GM11168 (cell line): ENCODE measurements around the gene EHD3.

ENCODE experiments used
- in situ Hi-C: fragments of 300-500 bp; cut with MboI; formaldehyde crosslinking; loops from one replicate; pipeline ENCODE4 v1.12.0; 2022; ENCODE audit warnings: low sequenced_read_pairs; ENCODE audit not compliant: unreplicated experiment

The EHD3 gene

DNA sequence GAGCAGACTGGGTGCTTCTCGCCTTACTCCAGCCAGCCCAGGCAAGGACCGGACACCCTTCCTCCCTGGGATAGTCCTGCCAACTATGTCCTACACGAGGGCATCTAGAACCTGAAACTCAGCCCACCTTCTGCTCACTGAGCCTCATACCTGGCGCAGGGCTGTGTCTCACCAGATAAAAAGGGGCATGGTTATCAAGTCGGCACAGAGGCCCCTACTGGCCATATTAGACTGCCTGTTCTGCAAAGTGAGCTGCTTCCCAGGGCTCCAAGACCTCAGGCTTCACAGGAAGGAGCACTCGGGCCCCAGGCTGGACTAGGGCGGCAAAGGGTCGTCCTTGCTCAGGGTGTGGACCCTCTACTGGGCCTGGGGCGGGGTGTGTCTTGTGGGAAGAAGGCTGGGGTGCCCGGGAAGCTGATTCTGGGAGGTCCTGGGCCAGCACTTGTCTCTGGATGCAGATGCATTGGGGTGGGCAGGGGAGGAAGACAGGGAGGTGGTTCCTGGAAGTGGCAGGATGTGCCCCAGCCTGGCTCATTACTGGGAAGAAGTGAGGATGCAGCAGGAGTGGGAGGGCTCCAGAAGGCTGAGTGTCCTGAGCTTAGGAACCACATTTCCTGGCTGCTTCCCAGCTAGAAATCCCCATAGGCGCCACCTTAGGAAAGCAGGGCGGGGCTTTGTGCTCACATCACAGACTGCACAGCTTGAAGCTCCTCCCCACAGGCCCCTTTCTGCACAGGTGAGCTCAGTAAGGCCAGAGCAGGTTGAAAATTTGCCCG is 19.6 kb downstream of the EHD3 start:
- in situ Hi-C loops, result no loop called here

GRCh38 chr2:31254237-31255203 is 20.6 kb downstream of the EHD3 start:
- in situ Hi-C loops, result no loop called here

GRCh38 chr2:31255911-31256571 is 22.1 kb downstream of the EHD3 start:
- in situ Hi-C loops, result no loop called here

- in situ Hi-C loops, result no loop called here
Measured at GRCh38 chr2:31256611-31257382, 22.8 kb downstream of the EHD3 start.

GRCh38 chr2:31258351-31258750 is 24.4 kb downstream of the EHD3 start:
- in situ Hi-C loops, result no loop called here

GRCh38 chr2:31259075-31259474 is 25.1 kb downstream of the EHD3 start:
- in situ Hi-C loops, result no loop called here

DNA sequence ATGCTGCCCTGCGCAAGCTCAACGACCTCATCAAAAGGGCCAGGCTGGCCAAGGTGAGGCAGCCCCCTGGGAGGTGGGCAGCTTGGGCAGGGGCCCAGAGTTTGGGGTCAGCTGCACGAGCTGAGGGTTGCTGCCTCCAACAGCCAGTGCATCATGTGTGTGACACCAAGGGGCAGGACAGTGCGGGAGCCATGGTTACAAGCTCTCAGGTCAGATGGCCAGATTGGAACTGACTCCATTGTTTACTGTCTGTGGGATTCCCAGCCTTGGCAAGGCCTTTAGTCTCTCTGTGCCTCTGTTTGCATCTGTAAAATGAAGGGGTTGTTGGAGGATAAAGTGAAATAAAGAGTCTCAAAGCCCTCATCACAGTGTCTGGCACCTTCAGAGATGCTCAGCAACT is 26.9 kb downstream of the EHD3 start:
- in situ Hi-C loops, result no loop called here

- in situ Hi-C loops, result no loop called here
Measured at GRCh38 chr2:31263636-31264190, 29.8 kb downstream of the EHD3 start.

DNA sequence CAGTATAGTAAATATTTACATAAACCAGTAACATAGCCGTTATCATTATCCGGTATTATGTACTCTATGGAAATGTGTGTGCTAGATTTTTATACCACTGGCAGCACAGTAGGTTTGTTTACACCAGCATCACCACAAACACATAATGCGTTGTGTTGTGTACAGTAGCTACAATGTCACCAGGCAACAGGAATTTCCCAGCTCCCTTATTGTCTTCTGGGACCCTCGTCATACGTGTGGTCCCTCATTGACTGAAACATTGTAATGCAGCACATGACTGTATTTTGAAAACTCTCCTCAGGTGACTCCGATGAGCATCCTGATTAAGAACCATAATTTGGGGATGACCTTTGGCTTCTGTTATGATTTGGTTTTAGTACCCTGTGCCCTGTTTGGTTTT is 31.3 kb downstream of the EHD3 start:
- in situ Hi-C loops, result no loop called here

GRCh38 chr2:31266804-31267203 is 32.9 kb downstream of the EHD3 start:
- in situ Hi-C loops, result no loop called here

DNA sequence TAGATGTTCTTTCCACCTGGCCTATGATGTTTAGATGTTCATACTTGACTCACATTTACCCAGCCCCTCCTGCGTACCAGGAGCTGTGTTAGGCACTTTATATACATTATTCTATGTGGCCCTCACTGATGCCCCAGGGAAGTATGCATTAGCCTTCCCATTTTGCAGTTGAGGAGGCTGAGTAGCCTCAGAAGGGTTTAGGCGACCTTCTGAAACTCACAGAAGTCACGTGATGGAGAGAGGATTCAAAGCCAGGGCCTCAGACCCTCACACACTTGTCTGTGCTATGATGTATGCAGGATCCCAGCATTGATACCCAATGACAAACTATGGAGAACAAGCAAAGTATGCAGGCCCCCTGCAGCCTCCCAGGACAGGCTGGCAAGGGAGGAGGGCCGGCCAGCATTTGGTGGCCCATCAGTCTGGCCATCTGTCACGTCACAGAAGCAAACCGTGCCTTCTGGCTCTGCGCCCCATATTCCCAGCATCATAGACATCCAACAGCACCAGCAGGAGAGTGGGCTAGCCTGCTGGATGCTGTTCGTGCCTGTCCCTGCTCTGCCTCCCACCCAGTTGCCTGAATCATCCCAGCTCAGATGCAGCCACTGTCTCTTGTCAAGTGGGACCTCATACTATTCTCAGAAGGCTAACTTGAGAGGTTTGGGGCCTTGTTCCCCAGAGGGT is 33.6 kb downstream of the EHD3 start:
- in situ Hi-C loops, result no loop called here

GRCh38 chr2:31268344-31268743 is 34.4 kb downstream of the EHD3 start:
- in situ Hi-C loops, result no loop called here

GRCh38 chr2:31269087-31269486 is 35.1 kb downstream of the EHD3 start:
- in situ Hi-C loops, result no loop called here

GRCh38 chr2:31270131-31270530 is 36.2 kb downstream of the EHD3 start:
- in situ Hi-C loops, result no loop called here

DNA sequence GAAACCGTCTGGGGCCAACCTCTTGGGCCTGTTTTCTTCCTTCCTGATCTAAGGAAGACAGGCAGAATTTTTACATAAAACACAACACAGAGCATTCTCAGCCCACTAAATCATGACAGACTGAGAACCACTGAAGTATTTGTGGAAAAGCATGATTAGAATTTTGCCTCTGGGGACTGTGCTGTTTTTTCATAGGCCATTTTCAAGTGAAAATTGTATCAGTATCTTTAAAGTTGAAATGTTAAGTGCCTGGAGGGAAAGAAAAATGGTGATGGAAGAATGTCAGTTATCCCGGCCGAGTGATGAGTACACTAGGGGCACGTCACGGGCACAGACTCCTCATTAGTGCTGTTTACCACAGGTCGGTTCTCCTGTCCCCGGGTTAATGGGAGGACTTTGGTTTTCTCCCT is 36.9 kb downstream of the EHD3 start:
- in situ Hi-C loops, result no loop called here

DNA sequence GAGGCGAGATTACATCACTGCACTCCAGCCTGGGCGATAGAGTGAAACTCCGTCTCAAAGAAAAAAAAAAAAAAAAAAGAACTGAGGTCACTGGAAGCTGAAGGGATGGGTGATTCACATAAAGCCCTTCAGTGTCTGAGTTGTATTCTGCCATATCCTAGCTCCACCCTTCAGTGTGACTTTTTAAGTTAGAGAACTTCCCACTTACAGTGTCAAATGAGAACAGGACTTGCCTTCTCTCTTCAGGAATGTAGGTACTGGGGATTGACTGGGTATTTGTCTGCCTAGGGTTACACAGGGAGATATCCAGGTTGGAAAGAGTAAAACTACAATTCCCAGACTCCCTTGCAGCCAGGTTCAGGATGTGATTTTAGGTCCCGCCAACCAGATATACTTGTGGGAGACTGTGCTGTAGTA is 37.9 kb downstream of the EHD3 start:
- in situ Hi-C loops, result no loop called here

DNA sequence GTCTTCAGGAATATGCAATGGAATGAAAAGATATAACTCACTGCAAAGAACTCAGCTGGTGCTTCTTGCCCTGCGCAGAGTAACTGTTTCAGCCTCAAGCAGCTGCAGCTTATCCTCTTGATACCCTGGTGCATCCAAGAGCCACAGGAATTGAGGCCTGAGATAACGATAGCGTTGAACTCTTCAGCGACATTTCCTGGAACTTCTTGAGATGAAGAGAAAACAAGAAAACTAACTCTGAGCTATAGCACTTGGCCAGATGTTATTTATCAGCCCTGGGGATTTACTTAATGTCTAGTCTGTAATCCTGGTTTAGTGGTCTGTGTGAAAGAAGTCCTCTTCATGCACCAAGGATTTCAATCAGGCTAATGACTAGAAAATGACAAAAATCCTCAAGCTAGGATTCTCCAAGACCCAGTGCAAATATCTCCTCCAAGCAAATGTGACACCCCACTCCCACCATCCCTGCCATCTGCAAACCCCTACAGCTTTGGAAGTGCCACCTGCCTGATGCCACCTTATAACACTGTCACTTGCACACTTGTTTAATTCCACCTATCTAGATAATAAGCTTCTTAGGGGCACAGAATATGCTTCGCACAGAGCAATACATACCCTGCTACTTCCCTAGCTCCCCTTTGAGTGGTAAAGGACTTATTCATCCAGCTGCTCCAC is 40.6 kb downstream of the EHD3 start:
- in situ Hi-C loops, result no loop called here

DNA sequence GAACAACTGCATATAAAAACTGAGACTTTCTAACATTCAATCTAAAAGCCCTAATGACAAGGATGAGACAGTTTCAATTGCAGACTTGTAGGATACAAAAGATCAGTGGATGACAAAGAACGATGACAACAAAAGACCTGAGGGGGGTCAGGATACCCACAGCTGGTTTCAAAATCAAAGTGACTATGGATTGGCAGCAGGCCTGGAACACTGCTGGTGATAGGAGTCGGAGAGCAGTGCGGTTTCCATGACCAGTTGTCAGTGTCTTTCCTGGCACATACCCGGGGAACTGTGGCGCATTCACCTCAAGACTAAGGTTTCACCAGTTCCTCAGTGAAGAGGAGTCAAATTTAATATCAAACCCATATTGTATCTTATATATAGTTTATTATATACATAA is 42.0 kb downstream of the EHD3 start:
- in situ Hi-C loops, result no loop called here

DNA sequence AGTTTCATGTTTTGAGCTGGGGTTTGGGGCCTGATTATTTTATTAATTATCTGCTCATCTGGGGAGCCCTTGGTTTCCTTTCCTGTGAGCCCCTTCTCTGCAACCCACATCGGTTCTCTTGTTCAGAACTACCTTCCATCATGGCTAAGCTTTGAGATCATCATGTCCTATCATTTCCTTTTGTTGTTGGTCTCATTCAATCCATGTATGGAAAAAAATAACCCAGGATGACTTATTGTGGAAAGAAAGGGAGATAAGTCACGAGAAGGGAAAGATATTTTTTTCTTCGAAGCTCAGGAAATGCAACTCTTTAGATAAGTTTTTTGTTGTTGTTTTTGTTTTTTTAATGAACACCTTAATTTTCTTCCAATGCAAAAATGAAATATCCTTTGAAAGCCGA is 43.7 kb downstream of the EHD3 start:
- in situ Hi-C loops, result no loop called here
